Measurements from ENCODE around the gene RPL36.
"Not testable (repeated sequence)": the region's sequence is repeated elsewhere in the genome, so short reads cannot be mapped to it uniquely, and the experiment has no call there.

Gene RPL36

GRCh38 chr19:5676105-5676771 lies 13.9 kb upstream of the RPL36 start:
- DNase-seq, result no peak

GRCh38 chr19:5676772-5677105 lies 13.4 kb upstream of the RPL36 start:
- DNase-seq, result no peak

- no peak for DNase-seq
Observed at GRCh38 chr19:5677136-5677535, 13.0 kb upstream of the RPL36 start.

GRCh38 chr19:5677580-5677979 lies 12.5 kb upstream of the RPL36 start:
- DNase-seq, result no peak

GRCh38 chr19:5678071-5678718 lies 11.9 kb upstream of the RPL36 start:
- no peak for DNase-seq

- no peak for DNase-seq
Observed at GRCh38 chr19:5679289-5680083, 10.6 kb upstream of the RPL36 start.

GRCh38 chr19:5680084-5680436 lies 10.0 kb upstream of the RPL36 start:
- DNase-seq, result peak; percentile 4

- peak; percentile 99 for DNase-seq
Observed at GRCh38 chr19:5680437-5681368, 9.4 kb upstream of the RPL36 start, which contains the start of the genes HSD11B1L and MICOS13. Gene HSD11B1L (plus strand): TSS chr19:5681027. CDS start chr19:5684833, 3,806 bp downstream. Gene MICOS13 (minus strand): TSS chr19:5680516. CDS start chr19:5680486, 30 bp downstream.

GRCh38 chr19:5681391-5682106 lies 8.5 kb upstream of the RPL36 start:
- no peak for DNase-seq

- DNase-seq, result no peak
Observed at GRCh38 chr19:5682107-5682482, 8.0 kb upstream of the RPL36 start.

GRCh38 chr19:5683177-5683886 lies 6.8 kb upstream of the RPL36 start:
- DNase-seq, result no peak

GRCh38 chr19:5684694-5685430 lies 5.2 kb upstream of the RPL36 start:
- no peak for DNase-seq

GRCh38 chr19:5686326-5686646 lies 3.8 kb upstream of the RPL36 start:
- no peak for DNase-seq

- DNase-seq, result peak; percentile 97
Observed at GRCh38 chr19:5686647-5687359, 3.3 kb upstream of the RPL36 start.

GRCh38 chr19:5687360-5688198 lies 2.5 kb upstream of the RPL36 start:
- no peak for DNase-seq

GRCh38 chr19:5688262-5688881 lies 1.7 kb upstream of the RPL36 start:
- not testable (repeated sequence) for DNase-seq

GRCh38 chr19:5690955-5691821 lies 1.1 kb downstream of the RPL36 start:
- DNase-seq, result peak; percentile 16
